Tibial nerve (tissue), 4 donors: Measurements from ENCODE around the gene BRINP2. TPM values are rescaled to one million over a fixed set of nuclear protein-coding genes. Genes with fewer than 3 reads are reported as not detected.

Experiments used
- DNase-seq, 2 donors: peaks; one replicate each; pipeline ENCODE4 v3.0.0-alpha.2; 2019; ENCODE audit warnings: low spot score in 2 of 2
- H3K27ac ChIP-seq, 4 donors: fragments of 200-600 bp; sonication (generic) in 3 of 4; one replicate each; pipeline ENCODE4 v1.5.1; 2017 to 2019; ENCODE audit warnings: mild to moderate bottlenecking in 1 of 4
- H3K27me3 ChIP-seq, 2 donors: fragments of 200-600 bp; sonication (generic) in 1 of 2; one replicate each; pipeline versions ENCODE4 v1.5.1 to v1.6.0; 2017 to 2019
- H3K36me3 ChIP-seq, 3 donors: fragments of 200-600 bp; sonication (generic); one replicate each; pipeline ENCODE4 v1.5.1; 2018 to 2019
- H3K4me1 ChIP-seq, 4 donors: fragments of 200-600 bp; sonication (generic) in 3 of 4; one replicate each; pipeline ENCODE4 v1.5.1; 2017 to 2019
- H3K4me3 ChIP-seq, 4 donors: fragments of 200-600 bp; sonication (generic) in 3 of 4; one replicate each; pipeline ENCODE4 v1.5.1; 2017 to 2019; ENCODE audit warnings: mild to moderate bottlenecking in 1 of 4, moderate library complexity in 1 of 4
- H3K9me3 ChIP-seq, 4 donors: fragments of 200-600 bp; sonication (generic) in 3 of 4; one replicate each; pipeline ENCODE4 v1.5.1; 2017 to 2019
- EP300 ChIP-seq, 2 donors: sonication (generic); formaldehyde crosslinking; IDR thresholded peaks; one replicate each; pipeline ENCODE4 v1.6.1; 2017; ENCODE audit warnings: antibody characterized with exemption in 2 of 2, mild to moderate bottlenecking in 1 of 2
- POLR2A ChIP-seq, 2 donors: fragments of 450-650 bp; IDR thresholded peaks; one replicate each; pipeline ENCODE4 v1.6.1; 2017; ENCODE audit warnings: antibody characterized with exemption in 2 of 2, mild to moderate bottlenecking in 2 of 2, moderate library complexity in 2 of 2
- WGBS, 2 donors: methylation state at CpG; one replicate each; pipeline ENCODE4 v1.1.5; 2018; 5-methylcytosine and 5-hydroxymethylcytosine counted together
- total RNA-seq, 4 donors: library from RNA; depleted of rRNA; stranded (reverse); fragments of >200 nt; gene quantifications; one replicate each; pipeline ENCODE4 v1.1.0, GENCODE V29; 2016
- TF ChIP-seq, protein P1 (sequence below), 5 experiments: fragments of 200-600 bp in 3 of 5; fragments of 450-650 bp in 2 of 5; sonication (generic) in 3 of 5; IDR thresholded peaks; one replicate each; pipeline ENCODE4 v1.5.1; 2016 to 2019; ENCODE audit warnings: antibody characterized with exemption in 5 of 5, mild to moderate bottlenecking in 3 of 5, moderate library complexity in 2 of 5

BRINP2 gene
- total RNA-seq, 4 donors from 2014 or later: not detected

DNA sequence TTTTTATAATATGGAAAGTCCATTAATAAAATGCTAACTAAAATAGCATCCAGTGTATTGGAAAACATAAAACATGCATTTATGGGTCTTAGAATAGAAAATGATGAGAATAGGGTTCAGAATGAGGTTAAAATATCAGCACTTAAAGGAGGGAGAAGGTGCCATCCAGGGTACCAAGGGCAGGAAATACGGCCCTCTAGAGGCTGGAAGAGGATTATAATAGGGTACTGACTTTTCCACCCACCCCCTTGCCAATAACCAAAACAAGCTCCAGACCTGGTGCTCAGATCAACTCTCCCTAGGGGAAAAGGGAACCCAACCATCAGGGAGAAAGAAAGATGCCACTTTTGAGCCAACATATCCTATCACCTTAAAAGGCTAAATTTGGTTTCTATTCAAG is 32.9 kb upstream of the BRINP2 start:
- no peaks in the 10 kb centered on the region for H3K9me3 ChIP-seq
- 40 to 58% methylated on average over 1 of the region's 1 CpG for WGBS, 2 donors
- no peaks in the 10 kb centered on the region for H3K36me3 ChIP-seq
- no peak overlapping the region for H3K27ac ChIP-seq
- no peak overlapping the region for H3K4me3 ChIP-seq
- TF ChIP-seq, protein P1, sequence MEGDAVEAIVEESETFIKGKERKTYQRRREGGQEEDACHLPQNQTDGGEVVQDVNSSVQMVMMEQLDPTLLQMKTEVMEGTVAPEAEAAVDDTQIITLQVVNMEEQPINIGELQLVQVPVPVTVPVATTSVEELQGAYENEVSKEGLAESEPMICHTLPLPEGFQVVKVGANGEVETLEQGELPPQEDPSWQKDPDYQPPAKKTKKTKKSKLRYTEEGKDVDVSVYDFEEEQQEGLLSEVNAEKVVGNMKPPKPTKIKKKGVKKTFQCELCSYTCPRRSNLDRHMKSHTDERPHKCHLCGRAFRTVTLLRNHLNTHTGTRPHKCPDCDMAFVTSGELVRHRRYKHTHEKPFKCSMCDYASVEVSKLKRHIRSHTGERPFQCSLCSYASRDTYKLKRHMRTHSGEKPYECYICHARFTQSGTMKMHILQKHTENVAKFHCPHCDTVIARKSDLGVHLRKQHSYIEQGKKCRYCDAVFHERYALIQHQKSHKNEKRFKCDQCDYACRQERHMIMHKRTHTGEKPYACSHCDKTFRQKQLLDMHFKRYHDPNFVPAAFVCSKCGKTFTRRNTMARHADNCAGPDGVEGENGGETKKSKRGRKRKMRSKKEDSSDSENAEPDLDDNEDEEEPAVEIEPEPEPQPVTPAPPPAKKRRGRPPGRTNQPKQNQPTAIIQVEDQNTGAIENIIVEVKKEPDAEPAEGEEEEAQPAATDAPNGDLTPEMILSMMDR (IDR thresholded peaks at IDR 0.05): no peak
- TF ChIP-seq EP300 (IDR thresholded peaks at IDR 0.05): no peak
- TF ChIP-seq POLR2A (IDR thresholded peaks at IDR 0.05): no peak
- no peak for DNase-seq
- no peaks in the 10 kb centered on the region for H3K4me1 ChIP-seq
- H3K27me3 ChIP-seq: no peaks in the 10 kb centered on the region

DNA sequence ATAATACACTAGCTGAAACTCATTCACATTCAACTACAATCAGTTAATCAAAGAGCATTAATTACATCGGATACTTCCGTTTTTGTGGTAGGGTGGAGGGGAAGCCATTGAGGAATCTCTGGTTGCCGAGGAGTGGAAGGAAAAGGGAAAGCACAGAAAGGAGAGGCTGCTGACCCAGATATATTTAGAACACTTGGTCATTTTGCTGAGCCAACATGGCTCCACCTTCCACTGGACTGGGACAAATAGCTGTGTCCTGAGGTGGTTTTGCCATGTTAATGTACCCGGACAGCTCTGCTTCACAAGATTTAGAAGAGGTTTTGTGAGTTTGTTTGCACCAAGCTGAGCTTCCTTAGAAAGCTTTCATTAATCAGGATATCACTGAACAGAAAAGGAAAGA is 32.4 kb upstream of the BRINP2 start:
- no peaks in the 10 kb centered on the region for H3K36me3 ChIP-seq
- 83 to 87% methylated on average over 4 of the region's 4 CpGs for WGBS, 2 donors

DNA sequence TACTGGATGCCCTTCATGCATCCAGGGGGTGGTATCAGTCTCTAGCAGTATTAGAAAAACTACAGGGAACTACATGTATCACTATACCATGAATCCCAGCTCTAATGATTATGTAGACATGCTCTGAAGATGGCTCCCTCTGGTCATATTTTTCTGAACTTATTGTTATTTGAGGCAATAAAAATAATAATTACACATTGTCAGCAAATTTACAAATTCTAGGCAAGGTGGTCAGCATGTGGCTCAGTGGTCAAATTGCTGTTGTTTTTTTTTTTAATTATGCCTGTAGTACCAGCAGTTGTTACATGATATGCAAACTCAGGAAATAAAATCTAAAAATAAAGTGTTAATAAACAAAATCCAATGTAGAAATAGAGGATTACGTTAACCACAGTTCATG is 28.7 kb upstream of the BRINP2 start:
- Histone ChIP-seq H3K27ac (no peak overlapping the region), H3K4me3 (no peak overlapping the region), H3K9me3 (no peaks in the 10 kb centered on the region), H3K4me1 (peaks cover 0 to 7% (median 0%) of the 10 kb centered on the region in 4 donors), H3K27me3 (no peaks in the 10 kb centered on the region), H3K36me3 (no peaks in the 10 kb centered on the region)
- no peak for DNase-seq
- 66 to 80% methylated on average over 1 of the region's 1 CpG for WGBS, 2 donors
- no peak for TF ChIP-seq EP300 (IDR thresholded peaks at IDR 0.05)
- TF ChIP-seq POLR2A (IDR thresholded peaks at IDR 0.05): no peak
- TF ChIP-seq, protein P1 (IDR thresholded peaks at IDR 0.05): no peak

More for the DNA sequence above, 32.4 kb upstream of the BRINP2 start:
- no peaks in the 10 kb centered on the region for H3K4me1 ChIP-seq
- no peaks in the 10 kb centered on the region for H3K9me3 ChIP-seq
- no peak overlapping the region for H3K27ac ChIP-seq
- DNase-seq: no peak
- TF ChIP-seq EP300 (IDR thresholded peaks at IDR 0.05) (no peak), POLR2A (IDR thresholded peaks at IDR 0.05) (no peak)
- TF ChIP-seq, protein P1 (IDR thresholded peaks at IDR 0.05): no peak
- H3K4me3 ChIP-seq: no peak overlapping the region
- no peaks in the 10 kb centered on the region for H3K27me3 ChIP-seq

DNA sequence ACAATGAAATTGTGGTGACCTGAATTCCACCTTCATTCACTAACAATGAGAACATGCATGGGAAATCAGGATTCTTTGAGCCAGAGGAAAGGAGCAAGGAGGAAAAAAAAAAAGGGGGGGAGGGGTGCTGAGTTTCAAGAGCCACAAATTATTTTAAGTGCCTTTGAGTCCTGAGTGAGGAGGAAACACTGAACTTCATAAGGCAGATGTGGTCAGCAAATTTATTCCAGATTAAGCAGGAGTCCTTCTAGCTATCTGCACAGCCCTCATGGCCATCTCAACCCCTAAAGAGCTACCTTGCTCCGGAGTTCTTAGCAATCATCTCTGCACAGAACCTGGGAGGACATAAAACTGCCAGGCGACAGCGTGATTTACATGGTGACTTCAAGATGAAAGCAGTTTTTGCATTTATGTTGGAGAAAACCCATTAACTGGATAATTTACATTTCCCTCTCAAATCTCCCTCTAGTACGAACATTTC is 27.9 kb upstream of the BRINP2 start:
- Histone ChIP-seq H3K4me1 (peaks cover 0 to 7% (median 0%) of the 10 kb centered on the region in 4 donors), H3K9me3 (no peaks in the 10 kb centered on the region), H3K27me3 (no peaks in the 10 kb centered on the region), H3K27ac (no peak overlapping the region), H3K36me3 (no peaks in the 10 kb centered on the region), H3K4me3 (no peak overlapping the region)
- 75 to 78% methylated on average over 4 of the region's 4 CpGs for WGBS, 2 donors
- TF ChIP-seq, protein P1 (IDR thresholded peaks at IDR 0.05): no peak
- no peak for TF ChIP-seq EP300 (IDR thresholded peaks at IDR 0.05)
- TF ChIP-seq POLR2A (IDR thresholded peaks at IDR 0.05): no peak
- no peak for DNase-seq

DNA sequence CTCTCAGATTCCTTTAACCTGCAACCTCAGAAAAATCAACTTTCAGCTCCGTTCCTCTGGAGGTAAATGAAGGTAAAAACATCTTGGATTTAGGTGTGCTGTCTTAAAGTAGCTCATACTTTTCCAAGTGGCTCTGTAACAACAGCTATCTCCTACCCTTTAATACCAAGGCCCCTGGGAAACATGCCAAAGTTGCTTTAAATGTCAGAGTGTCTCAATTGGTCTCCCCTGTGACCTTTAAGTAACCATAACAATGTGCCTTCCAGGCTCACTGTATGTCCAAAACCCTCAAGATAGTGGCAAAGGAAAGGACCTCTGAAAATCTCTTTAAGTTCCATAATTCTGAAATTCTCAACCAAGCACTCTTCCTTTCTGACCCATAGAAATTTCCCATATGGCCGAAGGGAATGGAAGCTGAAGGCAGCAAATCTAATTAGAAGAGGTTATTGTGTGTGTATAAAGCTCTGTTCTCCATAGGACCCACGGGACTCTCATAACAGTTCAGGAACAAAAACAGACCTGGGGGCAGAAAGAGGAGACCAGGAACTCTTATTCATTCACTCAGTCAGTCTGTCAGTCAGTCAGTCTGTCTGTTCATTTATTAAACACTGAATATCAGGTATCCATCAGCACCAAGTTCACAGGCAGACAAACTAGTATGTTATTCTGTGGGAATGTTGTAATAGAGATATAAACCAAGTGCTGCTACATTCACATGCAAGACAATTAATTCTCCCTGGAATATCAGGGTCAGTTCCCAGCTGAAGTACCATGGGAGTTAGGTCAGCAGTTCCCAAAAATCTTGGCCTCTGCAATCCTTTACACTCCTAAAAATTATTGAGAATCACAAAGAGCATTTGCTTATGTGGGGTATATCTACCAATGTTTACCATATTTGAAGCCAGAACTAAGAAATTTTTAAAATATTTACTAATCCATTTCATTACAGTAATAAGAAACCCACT is 25.4 kb upstream of the BRINP2 start:
- H3K9me3 ChIP-seq: no peaks in the 10 kb centered on the region
- H3K27ac ChIP-seq: no peak overlapping the region
- TF ChIP-seq POLR2A (IDR thresholded peaks at IDR 0.05) (no peak), EP300 (IDR thresholded peaks at IDR 0.05) (no peak)
- TF ChIP-seq, protein P1 (IDR thresholded peaks at IDR 0.05): no peak
- no peaks in the 10 kb centered on the region for H3K27me3 ChIP-seq
- WGBS, 2 donors: 49 to 61% methylated on average over 3 of the region's 3 CpGs
- no peak overlapping the region for H3K4me3 ChIP-seq
- DNase-seq: no peak
- H3K4me1 ChIP-seq: peaks cover 0 to 7% (median 0%) of the 10 kb centered on the region in 4 donors
- H3K36me3 ChIP-seq: no peaks in the 10 kb centered on the region
